Keratinocyte (primary cell): Measurements from ENCODE around the gene TBX6.

ENCODE experiments used
- EZH2 ChIP-seq: IDR thresholded peaks from one replicate; pipeline ENCODE4 v1.6.1; 2012; ENCODE audit warnings: inconsistent platforms, mild to moderate bottlenecking, low read length, moderate library complexity
- TF ChIP-seq, protein P1 (sequence below), 3 experiments: IDR thresholded peaks in 1 of 3; conservative IDR thresholded peaks in 1 of 3; optimal IDR thresholded peaks in 1 of 3; 2 replicates in 2 of 3; 3 replicates in 1 of 3; pipeline versions ENCODE3 to v1.5.1; 2011; ENCODE audit warnings: low read length in 3 of 3, mild to moderate bottlenecking in 3 of 3, moderate library complexity in 2 of 3, control low read depth in 1 of 3, inconsistent platforms in 1 of 3; ENCODE audit not compliant: insufficient read depth in 2 of 3; ENCODE audit errors: extremely low read depth in 1 of 3

DNA sequence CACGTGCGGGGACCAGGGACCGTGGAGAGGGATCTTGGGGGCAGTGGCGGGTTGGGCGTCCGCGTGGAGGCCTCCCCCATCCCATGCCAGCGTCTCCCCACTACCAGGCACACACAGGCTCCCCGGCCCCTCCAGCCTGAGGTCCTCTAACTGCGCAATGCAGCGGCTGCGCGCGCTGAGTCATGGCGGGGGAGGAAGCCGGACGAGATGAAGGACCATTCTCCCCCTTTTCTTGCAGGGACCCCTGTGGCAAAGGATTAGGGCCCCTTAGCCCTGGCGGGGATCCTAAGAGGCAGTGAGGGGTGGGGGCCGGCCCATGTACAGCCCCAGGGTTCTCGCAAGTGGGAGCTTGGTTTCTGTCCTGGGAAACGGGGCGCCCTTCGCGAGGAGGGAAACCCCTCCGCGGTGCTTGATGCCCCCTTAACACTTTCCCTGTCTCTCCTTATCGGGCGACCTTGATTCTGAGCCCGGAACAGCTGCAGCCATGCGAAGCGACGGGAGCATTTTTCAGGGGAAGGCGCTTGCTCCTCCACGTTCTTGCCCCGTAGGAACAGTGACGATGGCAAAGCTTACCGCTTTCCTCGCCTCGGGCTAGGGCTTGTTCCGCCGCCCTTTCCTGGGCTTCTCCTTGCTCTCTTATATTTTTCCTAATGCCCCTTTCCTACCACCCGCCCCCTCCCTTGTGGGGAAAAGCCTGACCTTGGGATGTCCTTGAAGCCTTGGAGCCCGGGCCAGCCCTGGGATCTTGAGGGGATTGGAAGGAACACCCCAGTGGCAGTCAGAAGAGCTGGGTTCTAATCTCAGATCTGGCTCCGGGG lies 25.6 kb downstream of the TBX6 start:
- TF ChIP-seq, protein P1, sequence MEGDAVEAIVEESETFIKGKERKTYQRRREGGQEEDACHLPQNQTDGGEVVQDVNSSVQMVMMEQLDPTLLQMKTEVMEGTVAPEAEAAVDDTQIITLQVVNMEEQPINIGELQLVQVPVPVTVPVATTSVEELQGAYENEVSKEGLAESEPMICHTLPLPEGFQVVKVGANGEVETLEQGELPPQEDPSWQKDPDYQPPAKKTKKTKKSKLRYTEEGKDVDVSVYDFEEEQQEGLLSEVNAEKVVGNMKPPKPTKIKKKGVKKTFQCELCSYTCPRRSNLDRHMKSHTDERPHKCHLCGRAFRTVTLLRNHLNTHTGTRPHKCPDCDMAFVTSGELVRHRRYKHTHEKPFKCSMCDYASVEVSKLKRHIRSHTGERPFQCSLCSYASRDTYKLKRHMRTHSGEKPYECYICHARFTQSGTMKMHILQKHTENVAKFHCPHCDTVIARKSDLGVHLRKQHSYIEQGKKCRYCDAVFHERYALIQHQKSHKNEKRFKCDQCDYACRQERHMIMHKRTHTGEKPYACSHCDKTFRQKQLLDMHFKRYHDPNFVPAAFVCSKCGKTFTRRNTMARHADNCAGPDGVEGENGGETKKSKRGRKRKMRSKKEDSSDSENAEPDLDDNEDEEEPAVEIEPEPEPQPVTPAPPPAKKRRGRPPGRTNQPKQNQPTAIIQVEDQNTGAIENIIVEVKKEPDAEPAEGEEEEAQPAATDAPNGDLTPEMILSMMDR (optimal IDR thresholded peaks at IDR 0.05 in 1 of 3, IDR thresholded peaks at IDR 0.05 in 1 of 3, conservative IDR thresholded peaks at IDR 0.05 in 1 of 3; ENCODE audit: extremely low read depth in 1 of 3, insufficient read depth in 2 of 3, low read length in 3 of 3): no peak
- TF ChIP-seq EZH2: no peak
